GM18505 (cell line): ENCODE data around the gene TMC2.
"Not testable (repeated sequence)": the region's sequence is repeated elsewhere in the genome, so short reads cannot be mapped to it uniquely, and the experiment has no call there.

Source experiments
- ATAC-seq: cut with Tn5 transposase; IDR thresholded peaks from one replicate; pipeline ENCODE4 v1.9.1; 2021; ENCODE audit not compliant: unreplicated experiment
- POLR2A ChIP-seq: IDR thresholded peaks from 4 replicates; pipeline ENCODE4 v1.6.1; 2011; ENCODE audit warnings: borderline replicate concordance; ENCODE audit not compliant: insufficient read depth, insufficient read length; ENCODE audit errors: extremely low read depth

TMC2 gene

DNA sequence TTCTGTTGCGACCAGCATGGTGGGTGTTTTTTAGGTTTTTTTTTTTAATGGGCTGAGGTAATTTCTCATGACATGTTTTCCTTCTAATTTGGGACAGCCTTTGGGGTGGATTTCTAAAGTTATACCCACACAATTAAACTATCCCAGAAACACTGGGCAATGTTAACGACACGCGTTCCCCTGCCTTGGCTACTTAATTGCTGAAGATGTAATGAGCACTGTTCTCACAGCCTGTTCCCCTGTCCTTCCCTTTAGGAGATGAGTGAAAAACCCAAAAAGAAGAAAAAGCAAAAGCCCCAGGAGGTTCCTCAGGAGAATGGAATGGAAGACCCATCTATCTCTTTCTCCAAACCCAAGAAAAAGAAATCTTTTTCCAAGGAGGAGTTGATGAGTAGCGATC, 121.3 kb downstream of the TMC2 start:
- no peak for ATAC-seq
- TF ChIP-seq POLR2A, result no peak

DNA sequence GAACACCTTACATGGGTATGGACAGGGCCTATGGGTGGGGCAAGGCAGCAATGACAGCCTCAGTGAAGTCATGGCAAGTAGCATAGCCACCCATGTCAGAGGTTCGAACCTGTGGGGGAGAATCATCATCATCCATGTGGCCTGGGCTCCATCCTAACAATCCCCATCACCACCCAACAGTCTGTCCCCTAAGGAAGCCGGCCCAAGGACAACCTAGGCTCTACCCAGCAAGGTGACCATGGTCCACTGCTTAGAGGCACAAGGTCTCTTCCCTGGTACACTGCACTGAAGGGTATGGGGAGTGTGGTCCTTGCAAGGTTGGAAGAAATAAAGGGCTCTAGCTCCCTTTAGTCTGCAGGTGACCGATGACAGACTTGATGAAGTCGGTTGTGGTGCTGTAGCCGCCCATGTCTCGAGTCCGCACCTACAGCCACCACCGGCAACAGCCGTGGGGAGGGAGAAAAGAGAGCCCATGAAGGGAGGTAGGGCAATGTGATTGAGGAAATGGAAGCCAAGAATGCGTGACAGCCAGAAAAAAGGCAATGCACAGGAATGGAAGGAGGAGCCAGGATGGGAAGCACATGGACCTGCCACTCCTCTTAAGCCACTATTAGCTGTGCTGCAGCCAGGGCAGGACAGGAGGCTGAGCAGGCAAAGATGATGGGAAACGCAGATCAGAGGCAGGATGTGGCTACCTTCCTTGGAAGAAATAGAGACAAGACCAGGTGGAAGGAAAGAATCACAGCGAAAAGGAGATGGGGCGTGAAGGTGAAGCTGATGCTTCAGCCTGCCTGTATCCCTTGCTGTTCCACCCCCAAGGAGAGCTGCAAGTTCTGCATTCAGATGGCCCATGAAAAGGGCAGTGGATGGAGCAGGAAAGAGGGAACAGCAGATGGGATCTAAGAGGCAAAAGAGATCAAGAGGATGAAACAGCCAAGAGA, 122.3 kb downstream of the TMC2 start:
- ATAC-seq, result no peak
- peak; percentile 43 for TF ChIP-seq POLR2A

DNA sequence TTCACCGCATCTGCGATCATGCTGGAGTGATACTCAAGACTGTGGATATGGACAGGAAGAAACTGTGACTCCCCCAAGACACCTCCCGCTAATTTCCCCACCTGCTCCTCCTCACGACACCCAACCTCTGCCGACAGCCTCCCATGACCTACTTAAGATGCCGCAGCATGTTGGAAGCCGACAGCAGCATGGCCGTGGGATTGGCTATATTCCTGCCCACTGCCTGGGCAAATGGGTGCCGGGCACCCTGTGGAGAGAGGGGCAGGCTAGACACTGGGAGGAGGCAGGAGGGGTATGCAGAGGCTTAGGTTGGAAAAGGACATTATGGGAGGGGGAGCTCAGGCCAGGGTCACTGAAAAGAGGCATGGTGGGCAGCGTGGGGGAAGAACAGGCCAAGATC, 123.2 kb downstream of the TMC2 start:
- TF ChIP-seq POLR2A, result no peak
- no peak for ATAC-seq

DNA sequence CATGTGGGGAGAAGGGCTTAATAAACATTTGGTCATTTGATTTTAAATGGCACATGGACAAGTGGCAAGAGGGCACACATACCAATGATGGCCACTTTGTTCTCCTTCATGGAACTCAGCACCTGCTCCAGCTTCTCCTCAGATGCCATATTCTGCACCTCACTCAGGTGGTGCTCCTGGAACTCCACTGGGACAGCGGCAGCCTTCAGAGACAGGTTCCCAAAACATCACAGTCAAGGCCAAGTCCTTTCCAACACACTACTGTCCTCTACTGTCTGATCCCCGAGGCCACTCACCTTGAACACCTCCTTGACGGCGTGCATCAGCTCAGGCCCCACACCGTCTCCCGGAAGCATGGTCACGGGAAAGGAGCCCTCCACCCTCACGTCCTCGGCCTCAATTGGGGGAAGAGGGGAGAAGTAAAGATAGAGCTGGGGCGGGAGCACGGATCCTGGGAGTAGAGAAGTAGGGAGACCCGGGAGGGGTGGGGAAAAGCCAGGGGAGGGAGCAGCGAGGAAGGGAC, 127.1 kb downstream of the TMC2 start:
- no peak for TF ChIP-seq POLR2A
- no peak for ATAC-seq

DNA sequence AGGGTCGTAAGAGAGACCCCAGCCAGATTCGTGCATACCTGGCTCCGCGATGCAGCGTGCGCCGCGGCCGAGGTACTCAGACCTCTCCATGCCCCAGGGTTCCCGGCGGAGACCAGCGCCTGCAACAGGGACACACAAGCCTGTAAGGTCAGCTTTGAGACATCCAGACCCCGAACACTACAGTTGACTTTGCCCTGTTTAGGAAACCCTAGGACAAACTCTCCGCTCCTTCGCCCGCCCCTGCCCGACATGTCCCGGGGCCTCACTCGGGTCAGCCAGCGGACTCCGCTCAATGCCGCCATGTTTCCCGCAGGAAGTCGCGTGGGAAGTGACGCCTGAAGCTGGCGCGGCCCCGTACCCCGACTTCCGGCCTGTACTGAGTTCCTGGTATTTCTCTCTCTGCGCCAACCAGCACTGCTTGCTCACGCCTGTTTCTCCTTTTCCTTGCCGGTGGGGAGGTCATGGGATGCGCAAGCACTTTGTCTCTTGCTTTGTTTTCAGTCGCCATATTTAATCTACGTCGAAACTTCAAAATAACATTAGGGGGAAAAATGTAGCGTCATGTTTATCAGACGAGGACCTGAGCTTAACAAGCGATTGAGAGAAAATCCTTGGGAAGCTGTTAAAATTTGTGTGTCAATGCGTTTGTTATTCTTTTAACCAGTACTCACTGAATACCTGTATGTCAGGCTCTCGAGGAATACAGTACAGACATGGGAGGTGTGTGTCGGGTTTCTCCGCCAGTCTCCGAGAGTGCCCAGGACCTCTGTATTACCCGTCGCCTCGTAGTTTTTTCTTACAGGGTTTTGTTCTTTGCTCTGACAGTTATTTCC, 127.7 kb downstream of the TMC2 start, which contains the start of gene IDH3B:
Gene IDH3B, minus strand, starts transcription at position 330 of the 833 bp plus-strand sequence. Its CDS starts 28 bp downstream, at position 302.
- peak; percentile 94 for TF ChIP-seq POLR2A
- peak; percentile 90 for ATAC-seq

DNA sequence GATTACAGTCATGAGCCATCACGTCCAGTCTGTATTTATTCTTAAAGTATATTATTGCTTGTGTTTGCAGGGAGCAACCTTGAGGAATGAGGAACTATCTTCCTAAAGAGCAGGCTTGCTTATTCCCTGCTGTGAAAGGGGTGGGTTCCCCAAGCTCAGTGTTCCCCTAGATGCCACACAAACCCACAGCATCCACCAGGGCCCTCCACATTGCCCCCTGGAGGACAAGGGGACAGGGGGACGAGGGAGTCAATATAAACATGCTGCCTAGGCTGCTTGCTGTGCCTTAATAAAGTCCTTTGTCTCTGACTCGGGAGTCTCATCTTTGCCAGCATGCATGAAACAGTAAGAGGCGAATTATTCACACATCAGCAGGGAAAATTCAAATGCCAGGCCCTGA, 135.6 kb downstream of the TMC2 start:
- ATAC-seq, result no peak

DNA sequence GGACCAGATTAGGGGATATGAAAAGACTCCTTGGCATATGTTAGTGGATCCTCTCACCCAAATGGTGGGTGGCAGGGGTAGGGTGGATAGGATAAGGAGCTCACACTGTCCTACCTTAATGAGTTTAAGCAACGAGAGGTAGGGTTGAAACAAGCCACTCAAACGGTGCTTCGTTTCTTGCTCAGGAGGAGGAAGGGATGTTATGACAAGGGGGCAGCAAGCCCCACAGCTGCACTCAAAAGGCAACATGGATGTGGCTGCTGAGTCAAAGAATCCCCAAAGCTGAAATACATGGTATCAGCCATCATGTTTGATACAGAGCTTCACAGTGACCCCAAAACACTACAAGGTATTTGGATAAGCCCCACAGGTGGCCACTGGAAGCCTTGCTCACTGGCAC, 136.1 kb downstream of the TMC2 start:
- TF ChIP-seq POLR2A, result no peak
- ATAC-seq, result no peak

More for the DNA sequence above, 135.6 kb downstream of the TMC2 start:
- TF ChIP-seq POLR2A, result no peak

DNA sequence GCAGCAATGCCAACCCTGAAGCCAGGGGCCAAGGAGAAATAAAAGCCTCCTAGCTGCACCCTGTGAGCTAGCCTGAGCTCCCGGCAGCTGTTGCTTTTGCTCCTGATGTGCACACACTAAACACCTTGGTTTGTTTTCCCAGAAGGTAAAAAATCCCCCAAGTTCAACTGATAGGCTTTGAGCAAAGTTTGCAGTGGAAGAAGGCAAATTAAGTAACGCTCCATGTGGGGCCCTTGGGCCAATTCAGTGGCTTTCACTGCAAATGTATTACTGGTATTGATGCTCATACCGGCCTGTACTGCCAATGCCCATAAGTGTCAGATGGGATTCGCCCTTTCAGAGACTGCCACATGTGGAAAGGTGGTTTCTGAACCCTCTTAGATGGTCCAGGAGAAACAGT, 137.1 kb downstream of the TMC2 start:
- ATAC-seq, result no peak
- TF ChIP-seq POLR2A, result no peak

DNA sequence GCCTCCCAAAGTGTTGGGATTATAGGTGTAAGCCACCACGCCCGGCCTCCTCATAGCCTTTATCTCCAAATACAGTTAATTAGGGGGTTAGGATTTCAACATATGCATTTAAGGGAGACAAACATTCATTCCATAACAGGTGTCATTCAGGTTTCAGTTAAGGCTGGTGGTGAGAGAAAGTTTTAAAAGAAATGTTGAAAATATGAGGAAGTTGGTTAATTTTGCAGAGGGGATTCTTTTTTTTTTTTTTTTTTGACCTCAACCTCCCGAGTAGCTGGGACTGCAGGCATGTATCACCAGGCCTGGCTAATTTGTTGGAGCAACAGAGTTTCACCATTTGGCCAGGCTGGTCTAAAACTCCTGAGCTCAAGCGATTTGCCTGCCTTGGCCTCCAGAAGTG, 143.7 kb downstream of the TMC2 start:
- no peak for TF ChIP-seq POLR2A
- no peak for ATAC-seq

DNA sequence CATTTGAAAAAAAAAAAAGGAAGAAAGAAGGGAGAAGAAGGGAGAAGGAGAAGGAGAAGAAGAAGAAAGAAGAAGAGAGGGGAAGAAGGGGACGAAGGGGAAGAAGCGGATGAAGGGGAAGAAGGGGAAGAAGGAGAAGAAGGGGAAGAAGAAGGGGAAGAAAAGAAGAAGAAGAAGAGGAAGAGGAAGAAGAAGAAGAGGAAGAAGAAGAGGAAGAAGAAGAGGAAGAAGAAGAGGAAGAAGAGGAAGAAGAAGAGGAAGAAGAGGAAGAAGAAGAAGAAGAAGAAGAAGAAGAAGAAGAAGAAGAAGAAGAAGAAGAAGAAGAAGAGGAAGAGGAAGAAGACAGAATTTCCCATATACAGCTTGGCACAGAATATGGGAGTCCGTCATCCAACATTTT, 145.7 kb downstream of the TMC2 start:
- ATAC-seq, result not testable (repeated sequence)

DNA sequence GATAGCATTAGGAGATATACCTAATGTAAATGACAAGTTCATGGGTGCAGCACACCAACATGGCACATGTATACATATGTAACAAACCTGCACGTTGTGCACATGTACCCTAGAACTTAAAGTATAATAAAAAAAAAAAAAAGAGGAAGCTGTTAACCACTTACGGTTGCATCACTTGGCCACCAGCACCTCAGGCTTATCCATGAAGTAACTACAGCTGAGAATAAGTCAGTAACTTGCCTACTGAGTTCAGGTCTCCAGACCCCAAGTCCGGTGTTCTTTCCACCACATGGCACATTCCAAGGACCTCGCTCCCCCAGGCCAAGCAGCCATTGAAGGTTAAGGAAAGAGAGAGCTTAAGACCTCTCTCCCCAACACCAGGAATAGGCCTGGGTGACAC, 148.4 kb downstream of the TMC2 start:
- not testable (repeated sequence) for ATAC-seq

DNA sequence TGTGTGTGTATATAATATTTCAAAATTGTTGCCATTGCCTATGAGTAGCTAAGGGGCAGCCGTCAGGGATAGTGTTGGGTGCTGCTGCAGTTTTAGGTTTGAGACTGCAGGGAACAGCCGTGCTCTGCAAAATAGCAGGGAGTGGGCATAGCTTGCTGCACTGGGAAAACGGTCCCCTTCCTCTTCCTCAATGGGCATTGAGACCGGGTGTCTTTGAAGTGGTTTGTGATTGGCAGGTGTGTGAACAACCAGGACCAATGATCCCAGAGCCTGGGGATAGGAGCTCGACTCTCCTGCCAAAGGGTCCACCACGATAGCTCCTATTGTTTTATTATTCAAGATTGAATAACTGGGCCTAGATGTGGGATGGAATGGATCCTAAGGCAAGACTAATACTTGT, 151.1 kb downstream of the TMC2 start:
- ATAC-seq, result no peak
- TF ChIP-seq POLR2A, result no peak

DNA sequence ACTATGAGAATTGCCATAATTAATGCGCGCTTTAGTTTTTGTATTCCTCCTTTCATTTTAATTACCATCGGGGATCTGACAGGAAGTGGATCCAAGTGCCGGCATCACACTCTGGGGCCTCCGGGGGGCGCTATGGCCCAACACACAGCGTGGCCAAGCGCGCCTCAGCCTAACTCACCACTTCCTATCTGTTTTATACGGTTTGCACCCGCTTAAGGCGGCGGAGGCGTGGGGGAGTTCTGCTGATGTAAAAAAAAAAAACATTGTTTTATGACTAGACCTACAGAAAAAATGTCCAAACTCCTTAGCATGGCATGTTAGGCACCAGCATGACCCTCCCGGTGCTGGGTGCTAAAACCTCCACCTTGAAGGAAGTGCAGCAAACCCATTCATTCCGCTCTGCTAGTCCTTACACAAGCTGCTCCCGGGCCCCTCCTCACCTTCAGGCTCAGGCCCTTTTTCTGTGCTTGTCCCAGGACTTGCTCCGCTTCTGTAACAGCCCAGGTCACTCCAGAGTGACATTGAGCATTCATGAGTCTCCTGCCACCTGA, 151.7 kb downstream of the TMC2 start:
- no peak for ATAC-seq
- no peak for TF ChIP-seq POLR2A

DNA sequence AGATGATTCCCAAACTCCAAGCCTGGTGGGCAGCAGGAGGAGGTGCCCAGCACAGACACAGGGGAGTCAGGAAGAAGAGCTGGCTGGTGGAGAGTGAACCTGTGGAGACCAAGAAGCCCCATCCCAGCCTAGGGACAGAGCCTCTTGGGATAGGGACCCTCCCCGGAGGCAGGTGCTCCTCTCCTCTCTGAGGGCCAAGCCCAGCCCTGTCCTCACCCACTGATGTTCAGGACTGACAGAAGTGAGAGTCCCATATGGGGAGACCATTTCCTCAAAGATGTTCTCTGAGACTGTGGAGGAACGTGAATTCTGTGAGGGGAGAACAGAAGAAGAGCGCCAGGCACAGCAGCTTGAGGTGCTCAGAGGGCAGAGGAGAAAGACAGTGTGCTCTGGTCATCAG, 153.8 kb downstream of the TMC2 start:
- ATAC-seq, result no peak
- no peak for TF ChIP-seq POLR2A

DNA sequence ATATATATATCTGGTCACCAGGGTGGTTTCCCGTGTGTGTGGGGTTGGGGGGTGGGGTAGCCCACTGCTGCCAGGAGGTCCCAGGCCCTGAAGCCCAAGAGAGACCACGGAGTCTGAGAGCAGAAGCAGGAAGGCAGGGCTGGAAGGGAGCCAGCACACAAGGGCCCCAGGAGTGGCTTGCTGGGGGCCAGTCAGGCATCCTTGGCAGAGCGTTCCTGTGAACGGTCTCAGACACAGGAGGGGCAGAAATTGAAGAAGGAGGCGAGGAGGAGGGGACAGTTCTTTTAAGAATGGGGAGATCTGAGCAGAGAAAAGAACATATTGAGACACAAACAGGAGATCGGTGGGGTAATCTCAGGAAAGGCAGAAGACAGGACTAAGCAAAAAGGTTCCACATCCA, 154.3 kb downstream of the TMC2 start:
- no peak for TF ChIP-seq POLR2A
- no peak for ATAC-seq
